WERI-Rb-1 (cell line): Measurements from ENCODE around the gene SRSF9.

Source experiments
- DNase-seq: peaks from one replicate; pipeline ENCODE4 v3.0.0-alpha.2; 2020
- H3K27ac ChIP-seq: fragments of 250-450 bp; sonication (Bioruptor Pico); 2 replicates; pipeline ENCODE4 v1.5.1; 2020; ENCODE audit warnings: mild to moderate bottlenecking, moderate library complexity
- H3K27me3 ChIP-seq: fragments of 250-450 bp; sonication (Bioruptor Pico); 2 replicates; pipeline ENCODE4 v1.5.1; 2021; ENCODE audit warnings: mild to moderate bottlenecking, low read depth, moderate library complexity; ENCODE audit not compliant: insufficient read depth, severe bottlenecking
- H3K36me3 ChIP-seq: fragments of 250-450 bp; sonication (Bioruptor Pico); 2 replicates; pipeline ENCODE4 v1.5.1; 2020; ENCODE audit warnings: mild to moderate bottlenecking, moderate library complexity
- H3K4me3 ChIP-seq: 2 replicates; pipeline ENCODE4 v1.5.1; 2011; ENCODE audit warnings: low read depth, mild to moderate bottlenecking, control low read depth, low read length
- H3K9me3 ChIP-seq: fragments of 250-450 bp; sonication (Bioruptor Pico); 2 replicates; pipeline ENCODE4 v1.5.1; 2021; ENCODE audit warnings: mild to moderate bottlenecking, moderate library complexity; ENCODE audit not compliant: severe bottlenecking
- TF ChIP-seq, protein P1 (sequence below): IDR thresholded peaks from 2 replicates; pipeline ENCODE4 v1.5.1; 2011; ENCODE audit warnings: low read depth, mild to moderate bottlenecking, control low read depth, inconsistent platforms, low read length

Gene SRSF9

DNA sequence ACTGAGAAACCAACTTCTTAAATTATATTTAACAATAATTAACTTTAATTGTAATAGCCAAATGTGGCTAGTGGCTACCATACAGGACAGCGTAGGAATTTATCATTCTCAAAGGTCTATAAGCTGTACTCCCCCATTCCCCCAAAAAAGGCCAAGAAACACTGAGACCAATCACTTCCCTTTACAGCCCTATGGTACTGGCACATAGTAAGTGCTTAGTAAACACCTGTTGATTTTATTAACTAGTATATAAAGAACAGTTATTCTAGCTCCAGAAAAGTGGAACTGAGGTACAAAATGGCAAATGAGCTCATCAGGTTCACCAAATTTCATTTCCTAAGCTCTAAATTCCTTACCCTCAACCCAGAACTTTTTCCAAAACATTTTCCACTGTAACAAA lies 6.1 kb upstream of the SRSF9 start:
- Histone ChIP-seq H3K36me3 (no peaks in the 10 kb centered on the region), H3K4me3 (no peak overlapping the region), H3K9me3 (no peaks in the 10 kb centered on the region), H3K27me3 (no peaks in the 10 kb centered on the region), H3K27ac (no peak overlapping the region)
- TF ChIP-seq, protein P1, sequence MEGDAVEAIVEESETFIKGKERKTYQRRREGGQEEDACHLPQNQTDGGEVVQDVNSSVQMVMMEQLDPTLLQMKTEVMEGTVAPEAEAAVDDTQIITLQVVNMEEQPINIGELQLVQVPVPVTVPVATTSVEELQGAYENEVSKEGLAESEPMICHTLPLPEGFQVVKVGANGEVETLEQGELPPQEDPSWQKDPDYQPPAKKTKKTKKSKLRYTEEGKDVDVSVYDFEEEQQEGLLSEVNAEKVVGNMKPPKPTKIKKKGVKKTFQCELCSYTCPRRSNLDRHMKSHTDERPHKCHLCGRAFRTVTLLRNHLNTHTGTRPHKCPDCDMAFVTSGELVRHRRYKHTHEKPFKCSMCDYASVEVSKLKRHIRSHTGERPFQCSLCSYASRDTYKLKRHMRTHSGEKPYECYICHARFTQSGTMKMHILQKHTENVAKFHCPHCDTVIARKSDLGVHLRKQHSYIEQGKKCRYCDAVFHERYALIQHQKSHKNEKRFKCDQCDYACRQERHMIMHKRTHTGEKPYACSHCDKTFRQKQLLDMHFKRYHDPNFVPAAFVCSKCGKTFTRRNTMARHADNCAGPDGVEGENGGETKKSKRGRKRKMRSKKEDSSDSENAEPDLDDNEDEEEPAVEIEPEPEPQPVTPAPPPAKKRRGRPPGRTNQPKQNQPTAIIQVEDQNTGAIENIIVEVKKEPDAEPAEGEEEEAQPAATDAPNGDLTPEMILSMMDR, result no peak
- DNase-seq, result no peak

DNA sequence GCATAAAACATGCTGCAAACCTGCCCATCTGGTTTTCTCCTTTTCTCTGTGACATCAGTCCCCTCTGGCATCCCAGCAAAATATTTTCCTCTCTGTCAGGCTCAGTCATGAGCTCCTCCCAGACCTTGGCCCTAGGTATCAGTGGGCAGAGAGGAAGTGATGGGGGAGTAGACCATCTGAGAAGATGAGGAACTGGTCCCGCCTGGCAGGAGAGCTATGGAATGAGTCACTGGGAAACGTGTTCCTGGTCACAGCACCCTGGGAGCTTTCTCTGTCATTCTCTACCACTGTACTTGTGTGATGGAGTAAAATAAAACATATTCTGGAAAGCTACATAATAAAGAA lies 5.0 kb upstream of the SRSF9 start:
- TF ChIP-seq, protein P1, result no peak
- no peaks in the 10 kb centered on the region for H3K27me3 ChIP-seq
- no peak for DNase-seq
- H3K36me3 ChIP-seq, result no peaks in the 10 kb centered on the region
- H3K9me3 ChIP-seq, result no peaks in the 10 kb centered on the region
- no peak overlapping the region for H3K27ac ChIP-seq
- H3K4me3 ChIP-seq, result no peak overlapping the region

DNA sequence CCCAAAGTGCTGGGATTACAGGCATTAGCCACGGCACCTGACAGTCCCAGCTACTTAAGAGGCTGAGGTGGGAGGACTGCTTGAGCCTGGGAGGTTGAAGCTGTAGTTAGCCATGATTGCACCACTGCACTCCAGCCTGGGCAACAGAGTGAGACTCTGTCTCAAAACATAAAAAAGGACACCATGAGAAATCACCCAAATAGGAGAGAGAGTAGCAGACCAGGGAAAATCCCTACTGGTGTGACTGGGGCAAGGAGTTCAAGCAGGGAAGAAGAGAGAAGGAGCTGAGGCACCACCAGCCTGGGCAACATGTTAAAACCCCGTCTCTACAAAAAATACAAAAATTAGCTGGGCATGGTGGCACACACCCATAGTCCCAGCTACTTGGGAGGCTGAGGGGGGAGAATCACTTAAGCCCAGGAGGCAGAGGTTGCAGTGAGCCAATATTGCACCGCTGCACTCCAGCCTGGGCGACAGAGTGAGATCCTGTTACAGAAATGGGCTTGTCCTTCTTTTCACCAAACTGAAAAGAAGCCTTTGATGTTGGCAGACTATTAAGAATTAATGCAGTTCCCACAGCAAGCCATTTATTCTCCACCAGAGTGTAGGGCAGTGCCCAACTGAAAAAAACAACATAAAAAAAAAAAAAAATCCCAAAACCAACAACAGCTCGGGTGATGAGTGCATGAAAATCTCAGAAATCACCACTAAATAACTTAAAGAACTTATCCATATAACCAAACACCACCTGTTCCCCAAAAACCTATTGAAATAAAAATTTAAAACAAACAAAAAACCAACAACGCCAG lies 4.5 kb upstream of the SRSF9 start:
- no peaks in the 10 kb centered on the region for H3K9me3 ChIP-seq
- no peaks in the 10 kb centered on the region for H3K36me3 ChIP-seq
- no peak overlapping the region for H3K27ac ChIP-seq
- DNase-seq, result peak; percentile 22
- TF ChIP-seq, protein P1, result no peak
- H3K4me3 ChIP-seq, result no peak overlapping the region
- no peaks in the 10 kb centered on the region for H3K27me3 ChIP-seq

DNA sequence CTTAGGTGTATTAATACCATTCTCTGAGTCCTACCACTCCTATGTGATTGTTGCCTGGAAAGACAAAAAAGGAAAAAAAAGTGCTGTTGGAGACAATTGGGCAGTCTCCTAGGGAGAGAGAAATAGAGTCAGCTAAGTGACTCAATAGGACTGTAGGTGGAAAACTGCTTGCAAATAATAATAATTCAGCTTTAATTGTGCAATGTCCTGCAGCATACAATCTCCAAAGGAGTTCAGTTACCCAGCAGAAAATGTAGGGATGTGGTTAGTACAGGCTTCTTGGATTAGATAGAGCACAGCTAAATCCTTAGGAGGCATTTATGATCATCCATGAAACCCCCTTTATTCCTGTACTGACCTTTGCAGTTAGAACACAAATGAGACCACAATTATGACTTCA lies 3.0 kb upstream of the SRSF9 start:
- Histone ChIP-seq H3K4me3 (no peak overlapping the region), H3K9me3 (no peaks in the 10 kb centered on the region), H3K36me3 (peaks cover 6% of the 10 kb centered on the region), H3K27ac (no peak overlapping the region), H3K27me3 (no peaks in the 10 kb centered on the region)
- TF ChIP-seq, protein P1, result no peak
- DNase-seq, result no peak

DNA sequence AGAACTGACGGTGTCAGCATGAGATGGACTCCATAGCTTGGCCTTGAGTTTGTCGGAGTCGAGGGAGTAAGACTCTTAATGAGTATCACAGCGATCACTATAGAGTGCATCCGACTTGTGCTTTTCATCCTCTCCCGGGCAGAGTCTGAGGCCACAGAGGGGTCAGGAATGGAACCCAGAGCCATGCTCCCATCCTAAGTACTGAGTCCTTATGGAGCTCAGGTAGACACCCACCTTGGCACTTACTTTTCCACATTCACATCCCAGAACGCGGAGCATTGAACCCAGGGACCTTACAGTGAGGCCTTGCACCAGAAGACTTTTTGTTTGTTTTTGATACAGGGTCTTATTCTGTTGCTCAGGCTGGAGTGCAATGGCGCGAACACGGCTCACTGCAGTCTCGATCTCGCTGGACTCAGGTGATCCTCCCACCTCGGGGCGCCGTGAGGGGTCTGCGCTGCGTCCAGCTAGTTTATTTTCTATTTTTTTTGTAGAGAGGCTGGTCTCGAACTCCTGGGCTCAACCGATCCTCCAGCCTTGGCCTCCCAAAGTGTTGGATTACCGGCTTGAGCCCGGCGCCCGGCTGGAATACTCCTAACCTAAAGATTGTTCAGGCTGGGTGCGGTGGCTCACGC lies 719 bp upstream of the SRSF9 start:
- DNase-seq, result no peak
- TF ChIP-seq, protein P1, result no peak
- no peaks in the 10 kb centered on the region for H3K27me3 ChIP-seq
- peak overlapping the region; percentile 71 for H3K4me3 ChIP-seq
- H3K36me3 ChIP-seq, result peaks cover 28% of the 10 kb centered on the region
- H3K9me3 ChIP-seq, result no peaks in the 10 kb centered on the region
- peak overlapping the region; percentile 91 for H3K27ac ChIP-seq
